Measurements from ENCODE around the gene BTBD16.

GRCh38 chr10:122341141-122341810 lies 70.2 kb downstream of the BTBD16 start:
- no peak for TF ChIP-seq CTCF (IDR thresholded peaks at IDR 0.05; ENCODE audit: extremely low read depth in 1 of 2, insufficient read depth in 1 of 2, low read depth in 1 of 2, low read length in 2 of 2)
- no peak for TF ChIP-seq POLR2A (IDR thresholded peaks at IDR 0.05; ENCODE audit: low read depth, low read length)
